ENCODE results near the gene APOA5.

DNA sequence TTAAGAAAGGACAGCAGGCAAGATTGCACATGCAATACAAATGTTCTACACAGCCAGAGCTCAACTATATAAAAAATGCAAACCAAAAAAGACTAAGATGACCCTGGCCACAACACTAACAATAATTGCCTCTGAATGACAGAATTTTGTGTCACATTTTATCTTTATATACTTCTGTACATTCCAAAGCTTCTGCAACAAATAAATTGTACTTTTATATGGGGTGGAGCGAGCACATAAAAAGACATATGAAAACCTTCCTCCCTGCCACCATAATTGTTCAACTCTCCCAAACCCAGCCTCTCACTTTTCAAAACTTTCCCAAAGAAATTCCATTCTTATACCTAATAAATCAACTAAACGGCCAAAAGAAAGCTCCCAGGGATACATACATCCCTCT, 29.5 kb downstream of the APOA5 start:
- TF ChIP-seq, protein P1, sequence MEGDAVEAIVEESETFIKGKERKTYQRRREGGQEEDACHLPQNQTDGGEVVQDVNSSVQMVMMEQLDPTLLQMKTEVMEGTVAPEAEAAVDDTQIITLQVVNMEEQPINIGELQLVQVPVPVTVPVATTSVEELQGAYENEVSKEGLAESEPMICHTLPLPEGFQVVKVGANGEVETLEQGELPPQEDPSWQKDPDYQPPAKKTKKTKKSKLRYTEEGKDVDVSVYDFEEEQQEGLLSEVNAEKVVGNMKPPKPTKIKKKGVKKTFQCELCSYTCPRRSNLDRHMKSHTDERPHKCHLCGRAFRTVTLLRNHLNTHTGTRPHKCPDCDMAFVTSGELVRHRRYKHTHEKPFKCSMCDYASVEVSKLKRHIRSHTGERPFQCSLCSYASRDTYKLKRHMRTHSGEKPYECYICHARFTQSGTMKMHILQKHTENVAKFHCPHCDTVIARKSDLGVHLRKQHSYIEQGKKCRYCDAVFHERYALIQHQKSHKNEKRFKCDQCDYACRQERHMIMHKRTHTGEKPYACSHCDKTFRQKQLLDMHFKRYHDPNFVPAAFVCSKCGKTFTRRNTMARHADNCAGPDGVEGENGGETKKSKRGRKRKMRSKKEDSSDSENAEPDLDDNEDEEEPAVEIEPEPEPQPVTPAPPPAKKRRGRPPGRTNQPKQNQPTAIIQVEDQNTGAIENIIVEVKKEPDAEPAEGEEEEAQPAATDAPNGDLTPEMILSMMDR (IDR thresholded peaks at IDR 0.05): no peak
- TF ChIP-seq POLR2A (IDR thresholded peaks at IDR 0.05): no peak

Measured in esophagus squamous epithelium (tissue), 4 donors.